ENCODE data around the gene PES1. TPM values are rescaled to one million over a fixed set of nuclear protein-coding genes. Genes with fewer than 3 reads are reported as not detected.
"Not testable (repeated sequence)": the region's sequence is repeated elsewhere in the genome, so short reads cannot be mapped to it uniquely, and the experiment has no call there.

PES1 gene
- total RNA-seq, 2 experiments from 2014 or later, result 134 to 137 TPM

DNA sequence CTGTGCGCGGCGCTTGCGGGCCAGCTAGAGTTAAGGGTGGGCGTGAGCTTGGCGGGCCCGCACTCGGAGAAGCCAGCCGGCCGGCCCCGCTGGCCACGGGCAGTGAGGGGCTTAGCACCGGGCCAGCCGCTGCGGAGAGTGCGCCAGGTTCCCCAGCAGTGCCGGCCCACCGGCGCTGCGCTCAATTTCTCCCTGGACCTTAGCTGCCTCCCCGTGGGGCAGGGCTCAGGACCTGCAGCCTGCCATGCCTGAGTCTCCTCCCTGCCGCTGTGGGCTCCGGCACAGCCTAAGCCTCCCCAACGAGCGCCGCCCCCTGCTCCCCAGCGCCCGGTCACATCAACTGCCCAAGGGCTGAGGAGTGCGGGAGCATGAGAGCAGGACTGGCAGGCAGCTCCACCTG is 5.2 kb upstream of the PES1 start:
- DNase-seq (no peak), ATAC-seq (no peak)
- Mint-ChIP-seq H3K27ac (no peak overlapping the region), H3K27me3 (peaks cover 4% of the 10 kb centered on the region), H3K9me3 (ENCODE audit: low read depth) (no peaks in the 10 kb centered on the region), H3K4me3 (no peak overlapping the region), H3K36me3 (ENCODE audit: low read depth) (no peaks in the 10 kb centered on the region), H3K4me1 (peaks cover under 1% of the 10 kb centered on the region)
- POLR2A ChIA-PET, result no interaction called here
- intact Hi-C loops (cut with DNase I, micrococcal nuclease), result loop anchor here in 1 of 2 experiments (10.0 kb wide), 1 partner anchor 832 kb away; the partner anchor contains the start of genes UQCR10 and ZMAT5
- CTCF ChIA-PET, result interaction anchor here (0.6 kb wide), 1 partner anchor 1264 kb away, joined by 3 read pairs; no protein-coding TSS in a partner anchor

DNA sequence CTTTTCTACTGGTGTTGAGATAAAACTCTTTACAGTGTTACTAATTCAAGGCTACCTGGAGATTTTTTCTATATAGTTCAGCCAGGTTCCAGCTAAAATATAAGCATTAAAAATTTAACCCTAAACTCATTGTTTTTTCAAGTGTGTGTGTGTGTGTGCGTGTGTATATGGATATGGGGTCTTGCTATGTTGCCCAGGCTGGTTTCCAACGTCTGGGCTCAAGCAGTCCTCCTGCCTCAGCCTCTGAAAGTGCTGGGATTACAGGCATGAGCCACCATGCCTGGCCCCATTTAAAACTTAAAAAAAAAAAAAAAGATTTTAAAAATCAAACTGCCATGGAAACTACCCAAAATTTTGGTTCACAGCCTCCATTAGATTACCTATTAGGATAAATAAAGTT is 4.5 kb upstream of the PES1 start:
- peaks cover 4% of the 10 kb centered on the region for H3K27me3 Mint-ChIP-seq
- intact Hi-C loops (cut with DNase I, micrococcal nuclease), result loop anchor here in 1 of 2 experiments (10.0 kb wide), 1 partner anchor 831 kb away; the partner anchor contains the start of genes UQCR10 and ZMAT5
- POLR2A ChIA-PET, result no interaction called here

DNA sequence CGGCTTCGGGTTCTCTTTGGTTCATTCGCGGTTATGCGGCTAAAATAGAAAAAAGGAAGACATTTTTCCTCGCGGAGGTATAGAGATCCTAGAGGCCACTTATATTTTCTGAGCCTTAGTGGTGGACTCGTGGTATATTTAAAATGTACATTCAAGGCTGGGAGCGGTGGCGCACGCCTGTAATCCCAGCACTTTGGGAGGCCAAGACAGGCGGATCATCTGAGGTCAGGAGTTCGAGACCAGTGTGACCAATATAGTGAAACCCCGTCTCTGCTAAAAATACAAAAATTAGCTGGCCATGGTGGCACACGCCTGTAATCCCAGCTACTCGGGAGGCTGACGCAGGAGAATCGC is 627 bp upstream of the PES1 start:
- H3K4me3 Mint-ChIP-seq; H3K4me1 Mint-ChIP-seq; ATAC-seq; H3K27me3 Mint-ChIP-seq; H3K27ac Mint-ChIP-seq; H3K9me3 Mint-ChIP-seq (ENCODE audit: low read depth); DNase-seq: not testable (repeated sequence)
- ChIA-PET POLR2A (interaction anchor here (0.6 kb wide), 1 partner anchor 13 kb away, joined by 4 read pairs; no protein-coding TSS in a partner anchor), CTCF (interaction anchor here (0.9 to 1.7 kb wide), 3 partner anchors 10 to 163 kb away, joined by 3 to 5 read pairs (median 5); no protein-coding TSS in a partner anchor)
- intact Hi-C loops (cut with DNase I, micrococcal nuclease), result loop anchor here (1.0 to 10.0 kb wide), 16 partner anchors 13 to 1155 kb away; partner anchors contain the start of genes CASTOR1 (in 1 of the 2), DUSP18 (in 1 of the 2), MTMR3 (in 1 of the 2) and NF2 (in 1 of the 2)
- H3K36me3 Mint-ChIP-seq (ENCODE audit: low read depth), result peaks cover 33% of the 10 kb centered on the region

More for the DNA sequence above, 4.5 kb upstream of the PES1 start:
- Mint-ChIP-seq H3K27ac (no peak overlapping the region), H3K4me3 (no peak overlapping the region), H3K36me3 (ENCODE audit: low read depth) (no peaks in the 10 kb centered on the region), H3K9me3 (ENCODE audit: low read depth) (no peaks in the 10 kb centered on the region), H3K4me1 (no peaks in the 10 kb centered on the region)
- ATAC-seq (no peak), DNase-seq (no peak)
- CTCF ChIA-PET, result interaction anchor here (0.6 kb wide), 1 partner anchor 1265 kb away, joined by 3 read pairs; no protein-coding TSS in a partner anchor

DNA sequence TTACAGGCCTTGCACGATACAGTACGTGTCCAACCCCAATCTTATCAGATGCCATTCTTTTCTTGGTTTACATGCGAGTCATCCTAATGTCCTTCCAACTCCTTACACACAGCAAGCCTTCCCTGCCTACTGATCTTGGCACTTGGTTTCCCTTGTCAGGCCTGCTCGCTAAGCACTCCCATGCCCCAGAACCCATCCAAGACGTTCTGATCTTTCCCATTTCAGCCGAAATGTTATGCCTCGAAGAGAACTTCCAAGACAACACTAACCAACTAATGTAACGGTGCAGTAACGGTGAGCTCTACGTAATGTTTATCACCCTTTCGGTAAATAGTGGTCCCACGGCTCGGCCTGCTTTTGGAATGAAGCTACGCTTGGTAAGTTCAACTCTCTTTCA is 521 bp downstream of the PES1 start:
- POLR2A ChIA-PET, result interaction anchor here (0.5 to 1.0 kb wide), 3 partner anchors 38 to 234 kb away, joined by 3 to 4 read pairs (median 4); partner anchors contain the start of genes CCDC157 and SF3A1

GRCh38 chr22:30586414-30586813 is 5.3 kb downstream of the PES1 start:
- DNase-seq (no peak), ATAC-seq (no peak)
- Mint-ChIP-seq H3K27ac (no peak overlapping the region), H3K9me3 (ENCODE audit: low read depth) (no peaks in the 10 kb centered on the region), H3K4me3 (no peak overlapping the region), H3K36me3 (ENCODE audit: low read depth) (peaks cover 72% of the 10 kb centered on the region), H3K27me3 (no peaks in the 10 kb centered on the region), H3K4me1 (no peaks in the 10 kb centered on the region)
- POLR2A ChIA-PET, result no interaction called here
- intact Hi-C loops (cut with DNase I, micrococcal nuclease), result no loop called here
- CTCF ChIA-PET, result interaction anchor here (0.5 kb wide), 1 partner anchor 33 kb away, joined by 6 read pairs; no protein-coding TSS in a partner anchor

More for the DNA sequence above, 521 bp downstream of the PES1 start:
- intact Hi-C loops (cut with DNase I, micrococcal nuclease), result loop anchor here (1.0 to 10.0 kb wide), 12 partner anchors 235 to 1156 kb away; partner anchors contain the start of genes ASCC2 (in 1 of the 2), MTMR3 (in 1 of the 2), NF2 (in 1 of the 2) and OSM (in 1 of the 2)
- ATAC-seq, result no peak
- no peak overlapping the region for H3K27ac Mint-ChIP-seq
- CTCF ChIA-PET, result interaction anchor here (0.5 to 1.7 kb wide), 7 partner anchors 10 to 267 kb away, joined by 3 to 5 read pairs (median 5); partner anchors contain the start of gene TCN2
- H3K9me3 Mint-ChIP-seq (ENCODE audit: low read depth), result no peaks in the 10 kb centered on the region
- no peaks in the 10 kb centered on the region for H3K4me1 Mint-ChIP-seq
- no peak overlapping the region for H3K4me3 Mint-ChIP-seq
- H3K36me3 Mint-ChIP-seq (ENCODE audit: low read depth), result peaks cover 43% of the 10 kb centered on the region
- peak; percentile 18 for DNase-seq
- H3K27me3 Mint-ChIP-seq, result peaks cover 4% of the 10 kb centered on the region

GRCh38 chr22:30584441-30584840 is 7.3 kb downstream of the PES1 start:
- DNase-seq, result no peak
- Mint-ChIP-seq H3K4me3 (no peak overlapping the region), H3K36me3 (ENCODE audit: low read depth) (peaks cover 77% of the 10 kb centered on the region), H3K9me3 (ENCODE audit: low read depth) (no peaks in the 10 kb centered on the region), H3K4me1 (no peaks in the 10 kb centered on the region), H3K27ac (no peak overlapping the region), H3K27me3 (no peaks in the 10 kb centered on the region)
- intact Hi-C loops (cut with DNase I, micrococcal nuclease), result no loop called here
- POLR2A ChIA-PET, result no interaction called here
- ATAC-seq, result no peak
- CTCF ChIA-PET, result no interaction called here

GRCh38 chr22:30582788-30583545 is 8.7 kb downstream of the PES1 start:
- ChIA-PET CTCF (interaction anchor here (1.2 kb wide), 1 partner anchor 23 kb away, joined by 4 read pairs; no protein-coding TSS in a partner anchor), POLR2A (interaction anchor here (0.8 kb wide), 1 partner anchor 499 kb away, joined by 3 read pairs; no protein-coding TSS in a partner anchor)
- H3K9me3 Mint-ChIP-seq (ENCODE audit: low read depth), result no peaks in the 10 kb centered on the region
- H3K4me3 Mint-ChIP-seq, result no peak overlapping the region
- H3K36me3 Mint-ChIP-seq (ENCODE audit: low read depth), result peaks cover 73% of the 10 kb centered on the region
- intact Hi-C loops (cut with DNase I, micrococcal nuclease), result no loop called here
- DNase-seq, result no peak
- peaks cover 2% of the 10 kb centered on the region for H3K4me1 Mint-ChIP-seq
- no peaks in the 10 kb centered on the region for H3K27me3 Mint-ChIP-seq
- no peak overlapping the region for H3K27ac Mint-ChIP-seq
- ATAC-seq, result no peak

GRCh38 chr22:30582051-30582450 is 9.7 kb downstream of the PES1 start:
- Mint-ChIP-seq H3K27ac (no peak overlapping the region), H3K9me3 (ENCODE audit: low read depth) (no peaks in the 10 kb centered on the region), H3K36me3 (ENCODE audit: low read depth) (peaks cover 73% of the 10 kb centered on the region), H3K4me1 (peaks cover 2% of the 10 kb centered on the region), H3K27me3 (no peaks in the 10 kb centered on the region), H3K4me3 (no peak overlapping the region)
- ATAC-seq, result no peak
- ChIA-PET CTCF (no interaction called here), POLR2A (no interaction called here)
- intact Hi-C loops (cut with DNase I, micrococcal nuclease), result no loop called here
- DNase-seq, result no peak

- intact Hi-C loops (cut with DNase I, micrococcal nuclease), result no loop called here
- Mint-ChIP-seq H3K27ac (no peak overlapping the region), H3K4me1 (peaks cover 2% of the 10 kb centered on the region), H3K4me3 (no peak overlapping the region), H3K9me3 (ENCODE audit: low read depth) (no peaks in the 10 kb centered on the region), H3K27me3 (no peaks in the 10 kb centered on the region), H3K36me3 (ENCODE audit: low read depth) (peaks cover 70% of the 10 kb centered on the region)
- ChIA-PET POLR2A (no interaction called here), CTCF (no interaction called here)
- DNase-seq (no peak), ATAC-seq (no peak)
These were observed 10.8 kb downstream of the PES1 start for GRCh38 chr22:30580896-30581295.

GRCh38 chr22:30578481-30578880 is 13.2 kb downstream of the PES1 start:
- Mint-ChIP-seq H3K4me1 (peaks cover 8% of the 10 kb centered on the region), H3K4me3 (no peak overlapping the region), H3K27me3 (no peaks in the 10 kb centered on the region), H3K36me3 (ENCODE audit: low read depth) (peaks cover 64% of the 10 kb centered on the region), H3K27ac (no peak overlapping the region), H3K9me3 (ENCODE audit: low read depth) (no peaks in the 10 kb centered on the region)
- ATAC-seq, result no peak
- ChIA-PET POLR2A (no interaction called here), CTCF (no interaction called here)
- DNase-seq, result no peak
- intact Hi-C loops (cut with DNase I, micrococcal nuclease), result no loop called here

GRCh38 chr22:30575859-30576258 is 15.9 kb downstream of the PES1 start:
- DNase-seq (no peak), ATAC-seq (no peak)
- H3K27me3 Mint-ChIP-seq, result no peaks in the 10 kb centered on the region
- CTCF ChIA-PET, result interaction anchor here (0.8 to 1.1 kb wide), 2 partner anchors 19 to 59 kb away, joined by 3 to 4 read pairs; no protein-coding TSS in a partner anchor
- H3K27ac Mint-ChIP-seq, result no peak overlapping the region
- peaks cover 48% of the 10 kb centered on the region for H3K36me3 Mint-ChIP-seq (ENCODE audit: low read depth)
- H3K9me3 Mint-ChIP-seq (ENCODE audit: low read depth), result no peaks in the 10 kb centered on the region
- no peak overlapping the region for H3K4me3 Mint-ChIP-seq
- intact Hi-C loops (cut with DNase I, micrococcal nuclease), result no loop called here
- POLR2A ChIA-PET, result no interaction called here
- H3K4me1 Mint-ChIP-seq, result peaks cover 8% of the 10 kb centered on the region
